ENCODE results near the gene CDH2.

DNA sequence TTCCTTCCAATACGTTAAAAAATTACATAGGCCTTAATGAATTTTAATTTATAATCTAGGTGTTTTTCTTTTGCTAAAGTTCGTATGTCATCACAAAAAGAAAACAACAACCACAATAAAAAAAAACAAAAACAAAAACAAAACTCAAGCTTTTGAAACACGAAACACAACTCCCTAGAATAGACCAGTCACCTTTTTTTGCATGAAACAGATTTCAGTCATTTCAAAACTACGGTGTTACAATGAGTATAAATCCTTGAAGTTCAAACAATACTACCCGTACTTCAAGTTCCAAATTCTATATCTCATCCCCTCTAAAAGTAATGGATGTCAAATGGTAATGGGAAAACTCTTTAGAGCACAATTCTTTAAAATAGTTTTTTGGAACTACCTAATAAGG, 142.4 kb downstream of the CDH2 start:
- TF ChIP-seq POLR2A (IDR thresholded peaks at IDR 0.05): no peak
- no peak for TF ChIP-seq CTCF (IDR thresholded peaks at IDR 0.05 in 8 of 11, conservative IDR thresholded peaks at IDR 0.05 in 3 of 11)
